GM20000 (cell line): Measurements from ENCODE around the gene FPGS.

ENCODE experiments used
- DNase-seq: peaks from one replicate; pipeline ENCODE4 v3.0.0; 2012; ENCODE audit warnings: low spot score
- TF ChIP-seq, protein P1 (sequence below): IDR thresholded peaks from 2 replicates; pipeline ENCODE4 v1.5.1; 2012; ENCODE audit warnings: mild to moderate bottlenecking, control low read depth; ENCODE audit errors: extremely low read depth, missing control alignments

The FPGS gene

DNA sequence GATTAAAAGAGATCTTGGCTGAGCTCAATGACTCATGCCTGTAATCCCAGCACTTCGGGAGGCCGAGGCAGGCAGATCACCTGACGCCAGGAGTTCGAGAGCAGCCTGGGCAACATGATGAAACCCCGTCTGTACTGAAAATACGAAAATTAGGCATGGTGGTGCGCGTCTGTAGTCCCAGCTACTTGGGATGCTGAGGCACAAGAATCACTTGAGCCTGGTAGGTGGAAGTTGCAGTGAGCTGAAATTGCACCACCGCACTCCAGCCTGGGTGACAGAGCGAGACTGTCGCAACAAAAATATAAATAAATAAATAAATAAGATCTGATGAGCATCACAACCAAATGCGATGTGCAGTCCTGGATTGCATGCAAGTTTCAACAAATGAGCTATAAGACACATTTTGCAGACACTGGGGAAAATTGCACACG is 60.5 kb downstream of the FPGS start:
- no peak for DNase-seq
- TF ChIP-seq, protein P1, sequence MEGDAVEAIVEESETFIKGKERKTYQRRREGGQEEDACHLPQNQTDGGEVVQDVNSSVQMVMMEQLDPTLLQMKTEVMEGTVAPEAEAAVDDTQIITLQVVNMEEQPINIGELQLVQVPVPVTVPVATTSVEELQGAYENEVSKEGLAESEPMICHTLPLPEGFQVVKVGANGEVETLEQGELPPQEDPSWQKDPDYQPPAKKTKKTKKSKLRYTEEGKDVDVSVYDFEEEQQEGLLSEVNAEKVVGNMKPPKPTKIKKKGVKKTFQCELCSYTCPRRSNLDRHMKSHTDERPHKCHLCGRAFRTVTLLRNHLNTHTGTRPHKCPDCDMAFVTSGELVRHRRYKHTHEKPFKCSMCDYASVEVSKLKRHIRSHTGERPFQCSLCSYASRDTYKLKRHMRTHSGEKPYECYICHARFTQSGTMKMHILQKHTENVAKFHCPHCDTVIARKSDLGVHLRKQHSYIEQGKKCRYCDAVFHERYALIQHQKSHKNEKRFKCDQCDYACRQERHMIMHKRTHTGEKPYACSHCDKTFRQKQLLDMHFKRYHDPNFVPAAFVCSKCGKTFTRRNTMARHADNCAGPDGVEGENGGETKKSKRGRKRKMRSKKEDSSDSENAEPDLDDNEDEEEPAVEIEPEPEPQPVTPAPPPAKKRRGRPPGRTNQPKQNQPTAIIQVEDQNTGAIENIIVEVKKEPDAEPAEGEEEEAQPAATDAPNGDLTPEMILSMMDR: no peak
